Neural crest cell (in vitro differentiated cells): ENCODE results near the gene ZNF692. TPM values are rescaled to one million over a fixed set of nuclear protein-coding genes. Genes with fewer than 3 reads are reported as not detected.

Source experiments
- DNase-seq: peaks from one replicate; pipeline ENCODE4 v3.0.0; 2021; ENCODE audit warnings: low read depth, mixed read lengths, low spot score
- H3K27ac Mint-ChIP-seq: one replicate; pipeline ENCODE4 v1.8.0; 2021; ENCODE audit warnings: mild to moderate bottlenecking, mixed read lengths; ENCODE audit not compliant: unreplicated experiment
- H3K27me3 Mint-ChIP-seq: 2 replicates; pipeline ENCODE4 v1.8.0; 2021; ENCODE audit warnings: low read depth, mild to moderate bottlenecking, mixed read lengths
- H3K36me3 Mint-ChIP-seq: 2 replicates; pipeline ENCODE4 v1.8.0; 2021; ENCODE audit warnings: low read depth, mild to moderate bottlenecking, mixed read lengths
- H3K4me1 Mint-ChIP-seq: 2 replicates; pipeline ENCODE4 v1.8.0; 2021; ENCODE audit warnings: mixed read lengths
- H3K4me3 Mint-ChIP-seq: one replicate; pipeline ENCODE4 v1.8.0; 2021; ENCODE audit warnings: mild to moderate bottlenecking, mixed read lengths
- H3K9me3 Mint-ChIP-seq: 2 replicates; pipeline ENCODE4 v1.8.0; 2021; ENCODE audit warnings: mixed read lengths
- total RNA-seq: library from RNA; stranded (reverse); gene quantifications from 2 replicates; pipeline ENCODE4 v1.2.1, GENCODE V29; 2021
- TF ChIP-seq, protein P1 (sequence below): fragments of 200-600 bp; sonication (generic); conservative IDR thresholded peaks from 2 replicates; pipeline ENCODE4 v1.5.0; 2021; ENCODE audit warnings: antibody characterized with exemption, mild to moderate bottlenecking

ZNF692 gene
- total RNA-seq, 1 donor from 2014 or later = 72.8 TPM

DNA sequence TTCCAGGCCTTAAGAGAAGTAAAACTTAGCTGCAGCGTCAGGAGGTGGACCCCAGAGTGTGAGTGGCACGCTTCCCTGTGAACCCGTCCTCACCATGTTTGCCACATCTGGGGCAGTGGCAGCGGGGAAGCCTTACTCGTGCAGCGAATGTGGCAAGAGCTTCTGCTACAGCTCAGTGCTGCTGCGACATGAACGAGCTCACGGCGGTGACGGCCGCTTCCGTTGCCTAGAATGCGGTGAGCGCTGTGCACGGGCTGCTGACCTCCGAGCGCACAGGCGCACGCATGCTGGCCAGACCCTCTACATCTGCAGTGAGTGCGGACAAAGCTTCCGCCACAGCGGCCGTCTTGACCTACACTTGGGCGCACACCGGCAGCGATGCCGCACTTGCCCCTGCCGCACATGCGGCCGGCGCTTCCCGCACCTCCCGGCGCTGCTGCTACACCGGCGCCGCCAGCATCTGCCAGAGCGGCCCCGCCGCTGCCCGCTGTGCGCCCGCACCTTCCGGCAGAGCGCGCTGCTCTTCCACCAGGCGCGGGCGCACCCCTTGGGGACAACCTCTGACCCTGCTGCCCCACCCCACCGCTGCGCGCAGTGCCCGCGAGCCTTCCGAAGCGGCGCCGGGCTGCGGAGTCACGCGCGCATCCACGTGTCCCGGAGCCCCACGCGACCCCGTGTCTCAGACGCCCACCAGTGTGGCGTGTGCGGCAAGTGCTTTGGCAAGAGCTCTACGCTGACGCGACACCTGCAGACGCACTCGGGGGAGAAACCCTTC lies 11.5 kb downstream of the ZNF692 start:
- Mint-ChIP-seq H3K4me3 (no peak overlapping the region), H3K9me3 (no peaks in the 10 kb centered on the region), H3K36me3 (peaks cover 5% of the 10 kb centered on the region), H3K27ac (no peak overlapping the region), H3K27me3 (no peaks in the 10 kb centered on the region), H3K4me1 (no peaks in the 10 kb centered on the region)
- TF ChIP-seq, protein P1, sequence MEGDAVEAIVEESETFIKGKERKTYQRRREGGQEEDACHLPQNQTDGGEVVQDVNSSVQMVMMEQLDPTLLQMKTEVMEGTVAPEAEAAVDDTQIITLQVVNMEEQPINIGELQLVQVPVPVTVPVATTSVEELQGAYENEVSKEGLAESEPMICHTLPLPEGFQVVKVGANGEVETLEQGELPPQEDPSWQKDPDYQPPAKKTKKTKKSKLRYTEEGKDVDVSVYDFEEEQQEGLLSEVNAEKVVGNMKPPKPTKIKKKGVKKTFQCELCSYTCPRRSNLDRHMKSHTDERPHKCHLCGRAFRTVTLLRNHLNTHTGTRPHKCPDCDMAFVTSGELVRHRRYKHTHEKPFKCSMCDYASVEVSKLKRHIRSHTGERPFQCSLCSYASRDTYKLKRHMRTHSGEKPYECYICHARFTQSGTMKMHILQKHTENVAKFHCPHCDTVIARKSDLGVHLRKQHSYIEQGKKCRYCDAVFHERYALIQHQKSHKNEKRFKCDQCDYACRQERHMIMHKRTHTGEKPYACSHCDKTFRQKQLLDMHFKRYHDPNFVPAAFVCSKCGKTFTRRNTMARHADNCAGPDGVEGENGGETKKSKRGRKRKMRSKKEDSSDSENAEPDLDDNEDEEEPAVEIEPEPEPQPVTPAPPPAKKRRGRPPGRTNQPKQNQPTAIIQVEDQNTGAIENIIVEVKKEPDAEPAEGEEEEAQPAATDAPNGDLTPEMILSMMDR = no peak
- DNase-seq = no peak

- Mint-ChIP-seq H3K9me3 (no peaks in the 10 kb centered on the region), H3K27ac (no peak overlapping the region), H3K27me3 (no peaks in the 10 kb centered on the region), H3K4me1 (peaks cover 18% of the 10 kb centered on the region), H3K36me3 (peaks cover 5% of the 10 kb centered on the region), H3K4me3 (no peak overlapping the region)
- no peak for DNase-seq
- TF ChIP-seq, protein P1 = no peak
Observed at GRCh38 chr1:248844526-248844925, 14.4 kb downstream of the ZNF692 start.

GRCh38 chr1:248843687-248844086 lies 15.2 kb downstream of the ZNF692 start:
- no peak overlapping the region for H3K4me3 Mint-ChIP-seq
- H3K27me3 Mint-ChIP-seq = no peaks in the 10 kb centered on the region
- TF ChIP-seq, protein P1 = no peak

DNA sequence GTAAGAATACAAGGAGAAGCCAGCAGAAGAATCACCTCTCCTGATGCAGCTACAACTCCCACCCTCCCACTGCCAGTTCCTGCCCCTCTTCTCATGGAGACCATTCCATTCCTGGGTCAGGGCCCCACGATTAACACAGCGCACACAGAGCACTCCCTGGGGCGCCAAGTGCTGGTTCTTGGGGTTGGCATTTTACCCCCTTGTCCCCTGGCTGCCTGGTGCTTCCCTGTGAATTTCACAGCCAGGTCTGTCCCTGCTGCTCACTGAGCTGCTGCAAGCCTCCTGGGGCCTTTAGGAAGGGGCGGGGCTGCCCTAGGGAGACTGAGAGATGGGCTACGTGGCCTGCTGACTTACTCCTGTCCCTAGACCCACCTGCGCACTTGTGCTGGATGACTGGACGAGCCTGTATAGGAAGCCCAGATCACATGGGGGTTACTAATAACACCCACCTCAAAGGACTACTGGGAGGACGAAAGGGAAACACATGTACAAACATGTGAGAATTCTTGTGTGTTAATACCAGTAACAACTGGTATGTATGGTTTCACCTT lies 16.0 kb downstream of the ZNF692 start:
- H3K4me1 Mint-ChIP-seq = peaks cover 21% of the 10 kb centered on the region
- no peaks in the 10 kb centered on the region for H3K27me3 Mint-ChIP-seq
- H3K9me3 Mint-ChIP-seq = no peaks in the 10 kb centered on the region
- H3K36me3 Mint-ChIP-seq = no peaks in the 10 kb centered on the region
- no peak for DNase-seq
- TF ChIP-seq, protein P1 = no peak
- H3K27ac Mint-ChIP-seq = no peak overlapping the region
- H3K4me3 Mint-ChIP-seq = no peak overlapping the region

More at GRCh38 chr1:248843687-248844086, 15.2 kb downstream of the ZNF692 start:
- H3K27ac Mint-ChIP-seq = no peak overlapping the region
- no peak for DNase-seq
- no peaks in the 10 kb centered on the region for H3K9me3 Mint-ChIP-seq
- H3K36me3 Mint-ChIP-seq = peaks cover under 1% of the 10 kb centered on the region
- H3K4me1 Mint-ChIP-seq = peaks cover 21% of the 10 kb centered on the region

- H3K27me3 Mint-ChIP-seq = no peaks in the 10 kb centered on the region
- H3K36me3 Mint-ChIP-seq = no peaks in the 10 kb centered on the region
- TF ChIP-seq, protein P1 = peak; percentile 62
- H3K4me1 Mint-ChIP-seq = peaks cover 21% of the 10 kb centered on the region
- H3K27ac Mint-ChIP-seq = no peak overlapping the region
- H3K9me3 Mint-ChIP-seq = no peaks in the 10 kb centered on the region
- DNase-seq = peak; percentile 30
- peak overlapping the region; percentile 76 for H3K4me3 Mint-ChIP-seq
Observed at GRCh38 chr1:248841702-248842395, 17.0 kb downstream of the ZNF692 start.
